NCI-H2227 treated with DMSO at 0.1 percent for 48 hours (cell line): Measurements from ENCODE around the gene CCER1.

Experiments used
- DNase-seq: peaks from one replicate; lab custom pipeline; 2025; lab: John Stamatoyannopoulos, UW

Gene CCER1

GRCh38 chr12:90965204-90965603 lies 10.2 kb upstream of the CCER1 start:
- DNase-seq, result no peak

GRCh38 chr12:90964616-90965015 lies 9.6 kb upstream of the CCER1 start:
- DNase-seq, result no peak

GRCh38 chr12:90963946-90964345 lies 9.0 kb upstream of the CCER1 start:
- DNase-seq, result peak; percentile 21

- no peak for DNase-seq
Measured at GRCh38 chr12:90961154-90961553, 6.2 kb upstream of the CCER1 start.

GRCh38 chr12:90959538-90960139 lies 4.7 kb upstream of the CCER1 start:
- DNase-seq, result peak; percentile 54

- DNase-seq, result peak; percentile 12
Measured at GRCh38 chr12:90959032-90959431, 4.1 kb upstream of the CCER1 start.

GRCh38 chr12:90958347-90958746 lies 3.4 kb upstream of the CCER1 start:
- DNase-seq, result no peak

GRCh38 chr12:90954428-90954827 lies 548 bp downstream of the CCER1 start:
- DNase-seq, result no peak

GRCh38 chr12:90953956-90954421 lies 987 bp downstream of the CCER1 start:
- no peak for DNase-seq

- DNase-seq, result no peak
Measured at GRCh38 chr12:90951432-90952105, 3.4 kb downstream of the CCER1 start.

- no peak for DNase-seq
Measured at GRCh38 chr12:90947869-90948268, 7.1 kb downstream of the CCER1 start.

- peak; percentile 26 for DNase-seq
Measured at GRCh38 chr12:90945070-90945649, 9.8 kb downstream of the CCER1 start.

- DNase-seq, result no peak
Measured at GRCh38 chr12:90943255-90943654, 11.7 kb downstream of the CCER1 start.

- DNase-seq, result peak; percentile 76
Measured at GRCh38 chr12:90940872-90941499, 14.0 kb downstream of the CCER1 start.

- DNase-seq, result no peak
Measured at GRCh38 chr12:90939382-90939781, 15.6 kb downstream of the CCER1 start.

- no peak for DNase-seq
Measured at GRCh38 chr12:90938451-90938850, 16.5 kb downstream of the CCER1 start.

- no peak for DNase-seq
Measured at GRCh38 chr12:90937651-90938050, 17.3 kb downstream of the CCER1 start.

- no peak for DNase-seq
Measured at GRCh38 chr12:90936230-90937005, 18.6 kb downstream of the CCER1 start.

GRCh38 chr12:90925562-90925961 lies 29.4 kb downstream of the CCER1 start:
- no peak for DNase-seq

GRCh38 chr12:90924406-90924805 lies 30.6 kb downstream of the CCER1 start:
- DNase-seq, result no peak

- DNase-seq, result no peak
Measured at GRCh38 chr12:90922145-90922627, 32.8 kb downstream of the CCER1 start.

- no peak for DNase-seq
Measured at GRCh38 chr12:90921536-90921935, 33.4 kb downstream of the CCER1 start.
